ENCODE measurements around the gene COX4I2.

GRCh38 chr20:31682927-31683326 is 45.2 kb downstream of the COX4I2 start:
- TF ChIP-seq CTCF (conservative IDR thresholded peaks at IDR 0.05; ENCODE audit: low read length): no peak
- TF ChIP-seq EZH2phosphoT487 (IDR thresholded peaks at IDR 0.05; ENCODE audit: borderline replicate concordance, low read depth, low read length): no peak

Data from OCI-LY7 (cell line).